NCI-H1417 (cell line): Measurements from ENCODE around the gene RNF144B.
A peak's percentile ranks its signal among the peaks of the same experiment; 100 is the strongest.

Experiments used
- DNase-seq, 3 experiments: peaks; one replicate each; lab custom pipeline; 2025; lab: John Stamatoyannopoulos, UW

RNF144B gene

DNA sequence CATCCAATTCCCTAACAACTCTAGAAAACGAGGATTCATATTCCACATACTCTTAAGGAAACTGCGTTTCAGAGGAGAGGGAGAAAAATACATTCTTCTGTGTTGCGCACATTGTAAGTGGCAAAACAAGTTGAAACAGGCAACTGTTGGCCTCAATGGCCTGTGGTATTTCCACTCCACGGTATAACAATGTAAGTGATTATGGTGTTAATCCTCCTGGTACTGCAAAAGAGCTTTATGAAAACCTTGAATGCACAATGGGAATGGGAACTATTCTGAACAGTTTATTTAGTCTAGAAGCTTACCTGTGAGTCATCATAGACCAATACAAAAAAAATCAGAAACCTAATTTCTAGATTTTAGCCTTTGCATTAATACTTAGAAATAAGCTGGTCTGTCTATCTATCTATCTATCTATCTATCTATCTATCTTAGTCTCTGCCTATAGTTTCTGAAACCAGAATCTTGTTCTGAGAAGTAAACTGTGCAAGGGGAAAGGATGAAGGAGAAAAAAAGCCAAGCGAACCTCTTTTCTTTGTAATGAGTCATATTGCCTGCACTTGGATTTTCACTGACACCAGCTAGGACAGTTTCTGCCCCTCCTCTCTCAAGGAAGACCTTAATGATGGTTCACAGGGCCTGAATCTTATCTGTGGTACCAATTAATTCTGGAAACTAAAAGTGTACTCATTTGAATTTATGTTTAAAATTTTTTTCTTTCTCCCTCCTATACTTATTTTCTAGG, 101.5 kb downstream of the RNF144B start:
- DNase-seq, result no peak

DNA sequence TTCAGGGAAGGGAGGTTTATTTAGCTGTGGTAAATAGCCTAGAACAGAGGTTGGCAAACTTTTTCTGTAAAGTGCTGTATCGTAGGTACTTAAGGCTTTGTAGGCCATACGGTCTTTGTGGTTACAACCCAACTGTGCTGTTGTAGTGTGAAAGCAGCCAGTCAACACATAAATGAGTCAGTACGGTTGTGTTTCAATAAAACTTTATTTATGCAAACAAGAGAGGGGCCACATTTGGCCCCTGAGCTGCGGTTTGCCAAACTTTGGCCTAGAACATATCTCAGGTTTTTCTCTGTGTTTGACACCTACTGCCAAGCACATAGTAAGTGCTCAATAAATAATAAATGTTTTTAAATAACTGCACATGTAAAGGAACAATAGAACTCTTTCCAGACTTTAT, 102.2 kb downstream of the RNF144B start:
- DNase-seq, result no peak

DNA sequence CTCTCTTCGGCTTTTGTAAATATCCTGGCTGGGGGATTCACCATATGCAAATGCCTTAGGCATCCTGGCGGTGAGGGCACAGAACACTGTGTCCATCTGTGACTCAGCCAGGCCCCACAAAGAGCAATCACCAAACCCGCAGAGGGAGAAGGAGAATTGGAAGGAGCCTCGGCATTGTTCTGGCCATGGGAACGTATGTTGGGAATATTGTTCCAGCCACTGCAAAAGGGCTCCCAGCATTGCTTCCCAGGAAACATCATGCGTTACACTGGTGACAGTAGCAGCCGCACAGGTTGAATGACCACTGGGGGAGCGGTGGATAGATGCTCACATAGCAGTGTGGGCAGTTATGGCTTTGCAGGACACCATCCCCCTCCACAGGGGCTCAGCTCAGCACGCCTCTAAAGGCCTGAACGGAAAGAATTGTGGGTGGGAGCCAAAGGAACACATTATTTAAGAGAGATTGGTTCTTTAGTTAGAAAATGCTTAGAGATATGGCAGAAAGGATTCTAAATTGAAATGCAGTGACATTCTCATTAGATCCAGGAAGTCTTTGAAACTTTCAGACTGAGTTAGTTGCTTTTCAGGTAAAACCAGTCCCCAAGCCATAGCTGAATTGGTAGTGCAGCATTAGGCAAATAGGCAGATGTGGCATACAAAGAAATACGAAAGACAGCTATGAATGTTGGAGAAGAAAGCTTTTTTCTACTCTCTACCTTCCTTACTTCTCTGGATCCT, 104.3 kb downstream of the RNF144B start:
- no peak for DNase-seq

DNA sequence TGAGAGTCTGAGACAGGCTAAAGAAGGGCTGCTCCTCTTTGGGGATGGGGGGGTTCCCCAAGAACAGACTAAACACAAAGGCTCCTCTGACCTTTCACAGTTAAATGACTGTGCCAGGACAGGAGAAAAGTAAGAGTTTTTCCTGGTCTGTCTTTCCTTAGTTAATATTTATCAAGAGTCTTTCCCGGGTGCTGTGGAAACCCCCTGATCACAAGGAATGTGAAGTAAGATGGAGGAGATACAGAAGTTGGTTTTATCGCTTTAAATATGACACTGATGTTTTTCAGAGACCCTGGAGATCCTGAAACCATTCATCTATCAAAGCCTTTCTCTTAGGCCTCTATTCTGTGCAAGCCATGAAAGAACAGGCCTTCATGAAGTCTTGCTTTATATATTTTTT, 105.8 kb downstream of the RNF144B start:
- no peak for DNase-seq

DNA sequence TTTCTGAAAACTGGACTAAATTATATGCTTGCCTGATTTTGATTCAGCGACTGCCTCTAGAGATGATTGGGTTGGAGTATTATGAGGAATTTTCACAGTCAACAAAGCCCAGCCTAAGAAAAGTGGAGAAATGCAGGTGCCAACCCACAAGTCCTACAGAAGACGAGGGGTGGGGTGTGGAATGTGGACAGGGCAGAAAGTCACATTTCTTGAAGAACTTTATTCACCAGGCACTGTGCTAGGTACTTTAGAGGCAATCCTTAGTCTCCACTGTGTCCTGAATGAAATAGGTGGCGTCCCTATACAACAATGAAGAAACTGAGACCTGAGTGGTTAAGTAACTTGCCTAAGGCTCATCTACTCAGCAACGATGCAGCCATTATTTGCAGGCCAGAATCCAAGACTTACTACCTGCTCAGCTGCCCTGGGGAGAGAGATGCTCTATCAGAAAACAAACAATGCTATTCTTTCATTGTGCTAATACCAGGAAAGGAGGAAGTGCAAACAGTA, 106.3 kb downstream of the RNF144B start:
- DNase-seq, result no peak

DNA sequence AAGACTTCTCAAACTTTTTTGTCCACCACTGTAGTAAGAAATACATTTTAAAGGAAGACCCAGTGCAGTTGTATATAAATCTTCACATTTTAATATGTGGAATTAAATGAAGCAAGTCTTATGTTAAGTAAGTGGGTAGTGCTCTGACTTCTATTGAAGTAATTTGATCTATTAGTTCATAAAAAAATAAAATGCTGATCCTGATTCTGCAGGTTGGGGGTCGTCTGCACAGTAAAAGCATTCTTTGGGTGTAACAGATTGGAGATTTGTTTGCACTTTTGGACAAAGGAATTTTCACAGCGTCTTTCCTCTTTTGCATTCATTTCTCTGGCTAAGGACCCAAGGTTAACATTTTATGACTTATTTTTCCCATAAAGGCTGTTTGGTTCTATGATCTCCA, 106.8 kb downstream of the RNF144B start:
- no peak for DNase-seq

DNA sequence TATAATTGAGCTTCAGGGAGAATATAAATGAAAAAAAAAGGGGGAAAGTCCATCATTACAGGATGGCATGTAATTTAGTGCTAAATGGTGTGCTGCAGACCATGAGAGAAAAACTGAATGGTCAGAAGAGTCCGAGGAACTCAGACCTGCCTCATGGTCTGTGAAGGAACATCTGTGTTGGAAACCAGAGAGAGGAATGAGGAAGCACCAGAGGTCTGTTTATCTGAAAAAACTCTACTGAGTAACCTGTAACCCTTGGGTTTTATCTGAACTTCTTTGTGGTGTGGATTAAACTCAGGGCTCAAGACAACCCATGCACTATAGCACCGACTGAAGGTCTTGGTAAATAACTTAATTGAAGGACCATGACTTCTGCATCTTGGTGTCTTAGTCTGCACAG, 108.1 kb downstream of the RNF144B start:
- no peak for DNase-seq

DNA sequence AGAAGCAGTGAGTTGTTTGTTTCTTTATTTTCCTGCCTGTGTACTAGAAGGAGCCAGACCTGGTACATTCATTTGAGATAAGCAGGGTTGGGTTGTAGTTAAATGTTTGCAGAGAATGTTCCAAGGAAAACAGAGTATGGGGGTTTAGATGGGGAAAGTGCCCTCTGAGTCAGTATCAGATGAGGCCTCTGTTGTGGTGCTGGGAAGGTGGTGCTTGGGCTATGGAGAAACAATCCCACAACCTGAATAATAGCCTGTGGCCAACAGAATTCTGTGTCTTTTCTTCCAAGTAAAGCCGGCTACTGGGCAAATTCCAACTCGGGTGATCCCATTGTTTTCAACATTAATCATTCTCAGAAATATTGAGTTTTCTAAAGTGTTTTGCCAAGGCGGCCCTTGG, 109.3 kb downstream of the RNF144B start:
- DNase-seq, result no peak

DNA sequence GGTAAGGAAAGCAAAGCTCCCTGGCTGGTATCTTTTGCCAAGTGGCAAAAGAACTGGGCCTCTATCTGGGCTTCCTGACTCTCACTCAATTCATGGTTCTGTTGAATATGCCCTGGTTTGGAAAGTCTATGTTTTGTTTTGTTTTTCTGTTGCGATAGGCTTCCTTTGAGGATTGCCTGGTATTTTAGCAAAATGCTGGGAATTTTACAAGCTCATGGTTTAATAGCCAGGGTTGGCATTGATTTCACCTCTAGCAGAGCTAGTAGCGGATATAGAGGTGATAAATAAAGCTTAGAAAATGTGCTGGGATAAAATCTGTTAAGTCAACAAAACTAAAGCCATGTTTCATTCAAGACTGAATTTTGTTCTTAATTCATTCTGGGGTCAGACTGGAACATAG, 109.9 kb downstream of the RNF144B start:
- no peak for DNase-seq

DNA sequence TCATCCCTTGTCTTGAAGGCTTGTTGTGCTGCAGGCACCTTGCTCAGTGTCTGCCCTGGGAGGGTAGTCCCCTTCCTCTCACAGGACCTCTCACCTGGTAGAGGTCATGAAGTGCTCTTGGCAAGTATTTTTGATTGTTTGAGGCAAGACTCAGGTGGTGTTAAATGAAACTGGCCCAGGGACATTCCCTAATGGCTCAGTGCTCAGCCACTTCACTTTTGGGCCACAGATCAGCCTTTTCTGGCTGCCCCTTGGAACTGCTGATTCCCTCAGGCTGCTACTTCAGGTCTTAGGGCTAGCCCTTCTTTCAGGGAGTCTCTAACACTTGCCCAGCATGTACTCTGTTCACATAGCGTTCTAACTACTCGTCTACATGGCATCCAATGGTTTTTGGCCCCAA, 111.3 kb downstream of the RNF144B start:
- no peak for DNase-seq

DNA sequence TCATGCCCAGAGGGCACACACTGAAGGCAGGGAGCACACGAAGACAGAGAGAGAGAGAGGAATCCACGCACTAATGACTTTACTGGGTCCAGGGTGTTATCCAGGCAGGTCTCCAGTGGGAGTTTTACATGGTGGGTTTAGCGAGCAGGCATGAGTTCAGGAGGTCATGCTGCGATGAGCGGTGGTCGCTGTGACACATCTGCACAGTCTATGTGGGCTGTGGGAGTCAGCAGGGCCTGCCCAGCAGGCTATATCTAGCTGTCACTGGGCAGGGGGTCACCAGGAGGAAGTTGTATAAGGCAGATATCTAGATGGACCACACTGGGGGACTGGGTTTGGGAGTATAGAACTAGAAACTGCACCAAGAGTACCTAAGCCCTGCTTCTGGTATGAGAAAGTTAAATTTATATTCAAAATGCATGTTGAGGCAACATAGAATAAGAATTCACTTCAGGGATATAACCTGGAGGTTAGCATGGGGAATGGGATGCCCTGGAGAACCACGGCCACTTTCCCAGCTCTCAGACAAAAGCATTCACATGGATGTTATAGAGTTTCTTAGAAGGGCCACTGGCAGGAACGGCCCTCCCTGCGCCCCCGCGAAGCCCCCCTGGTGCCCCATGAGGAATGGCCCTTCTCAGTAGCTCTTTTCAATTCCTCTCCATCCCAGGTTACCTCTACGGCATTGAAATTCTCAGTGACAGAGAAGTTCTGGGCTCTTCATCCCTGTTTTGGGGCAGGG, 113.9 kb downstream of the RNF144B start:
- DNase-seq, result no peak

DNA sequence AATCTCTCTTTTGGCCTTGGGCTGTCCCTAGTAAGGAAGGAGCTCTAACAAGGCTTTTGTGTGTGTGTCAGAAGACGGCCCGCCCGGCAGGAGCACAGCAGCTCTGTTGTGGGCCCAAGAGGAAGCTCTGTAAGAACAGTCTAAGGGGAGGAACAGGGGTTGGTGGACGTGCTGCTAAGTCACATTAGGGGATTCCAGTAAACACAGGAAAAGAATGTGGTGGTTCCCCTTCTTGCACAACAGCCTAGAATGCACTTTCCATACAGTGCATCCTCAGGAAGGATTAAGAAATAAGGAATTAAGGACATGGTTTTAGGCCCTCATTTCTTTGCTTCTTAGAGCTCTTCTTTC, 114.5 kb downstream of the RNF144B start:
- DNase-seq, result no peak

DNA sequence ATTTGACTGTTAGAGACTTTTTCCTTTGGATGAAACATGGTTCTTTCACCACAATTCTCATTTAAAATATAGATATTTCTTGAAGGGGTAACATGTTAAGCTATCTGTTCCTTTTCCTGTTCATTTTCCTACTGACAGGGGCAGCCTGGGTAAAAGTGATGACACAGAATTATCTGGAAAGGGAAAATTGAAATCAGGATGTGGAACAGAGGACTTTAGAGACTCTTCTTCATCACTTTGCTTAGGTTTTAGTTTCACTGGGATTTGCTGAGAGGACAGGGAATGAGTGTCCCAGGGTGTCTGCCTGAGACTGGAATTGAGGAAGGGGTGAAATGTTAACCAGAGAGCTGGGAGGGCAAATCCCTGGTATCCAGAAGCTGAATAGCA, 116.0 kb downstream of the RNF144B start:
- DNase-seq, result no peak

DNA sequence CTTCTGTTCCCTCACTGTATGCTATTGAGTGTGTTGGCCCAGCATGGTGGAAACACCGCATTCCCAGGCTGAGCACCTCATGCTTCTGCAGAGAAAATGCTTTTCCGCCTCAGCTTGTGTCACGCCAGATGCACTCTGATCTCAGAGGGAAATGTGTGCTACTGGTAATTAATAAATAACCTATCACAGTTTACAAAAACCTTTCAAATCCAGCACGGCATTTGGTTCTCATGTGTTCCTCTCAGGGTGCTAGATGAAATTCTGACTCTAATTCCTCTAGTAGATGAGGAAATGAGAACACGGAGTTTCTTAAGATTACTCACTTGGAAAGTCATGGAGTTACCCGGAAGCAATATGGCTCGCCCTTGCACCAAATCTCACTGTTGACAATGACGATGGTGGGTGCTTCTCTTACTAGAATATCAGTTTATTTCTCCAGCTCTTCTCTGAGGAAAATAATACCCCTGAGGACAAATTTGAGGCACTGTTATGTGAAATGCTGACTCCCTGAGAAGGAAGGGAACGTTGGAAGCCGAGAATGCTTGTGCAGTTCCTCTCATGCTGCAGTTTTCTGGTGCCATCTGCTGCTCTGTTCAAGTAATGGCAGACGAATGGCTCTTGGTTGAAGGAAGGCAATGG, 116.6 kb downstream of the RNF144B start:
- peak; percentile 43 to 83 (median 53) for DNase-seq

DNA sequence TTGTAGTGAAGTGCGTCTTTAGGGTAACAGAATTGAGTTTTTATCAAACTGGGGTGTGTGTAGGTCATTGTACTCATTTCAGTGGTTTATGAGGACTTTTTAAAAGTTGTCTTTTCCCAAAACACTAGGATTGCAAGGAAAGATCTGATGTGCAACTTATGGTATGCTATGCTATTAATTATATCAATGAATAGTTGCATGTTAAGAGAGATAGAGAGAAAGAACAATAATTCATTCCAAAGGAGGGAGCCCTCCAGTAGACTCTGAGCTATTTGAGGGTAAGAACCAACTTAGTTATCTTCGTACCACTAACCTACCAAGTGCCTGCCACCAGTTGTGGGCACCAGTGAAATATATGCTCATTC, 117.1 kb downstream of the RNF144B start:
- DNase-seq, result no peak

DNA sequence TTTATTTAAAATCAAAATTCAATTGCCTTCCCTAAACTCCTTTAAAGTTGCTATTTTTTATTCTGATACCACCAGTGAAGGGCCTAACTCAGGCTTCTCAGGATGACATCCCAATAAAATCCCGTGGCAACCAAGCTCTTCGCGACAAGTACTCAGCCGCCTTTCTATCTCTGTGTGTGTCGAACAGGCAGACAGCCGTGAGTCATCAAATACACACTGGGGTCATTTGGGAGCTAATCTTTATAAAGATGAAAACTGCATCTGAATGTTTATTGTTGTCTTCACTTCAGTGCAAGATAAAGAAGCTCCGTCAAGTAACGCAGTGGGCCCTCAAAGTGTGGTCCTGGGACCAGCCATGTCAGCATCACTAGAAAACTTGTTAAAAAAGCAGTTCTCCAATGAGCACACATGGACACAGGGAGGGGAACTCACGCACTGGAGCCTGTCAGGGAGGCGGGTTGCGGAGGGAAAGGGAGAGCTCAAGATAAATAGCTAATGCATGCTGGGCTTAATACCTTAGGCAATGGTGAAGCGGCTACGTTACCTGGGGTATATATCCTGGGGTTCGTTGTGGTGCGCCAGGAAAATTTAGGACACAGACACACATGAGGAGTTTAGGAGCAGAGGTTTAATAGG, 119.3 kb downstream of the RNF144B start:
- peak in 2 of 3 experiments; percentile 83 to 89 for DNase-seq

DNA sequence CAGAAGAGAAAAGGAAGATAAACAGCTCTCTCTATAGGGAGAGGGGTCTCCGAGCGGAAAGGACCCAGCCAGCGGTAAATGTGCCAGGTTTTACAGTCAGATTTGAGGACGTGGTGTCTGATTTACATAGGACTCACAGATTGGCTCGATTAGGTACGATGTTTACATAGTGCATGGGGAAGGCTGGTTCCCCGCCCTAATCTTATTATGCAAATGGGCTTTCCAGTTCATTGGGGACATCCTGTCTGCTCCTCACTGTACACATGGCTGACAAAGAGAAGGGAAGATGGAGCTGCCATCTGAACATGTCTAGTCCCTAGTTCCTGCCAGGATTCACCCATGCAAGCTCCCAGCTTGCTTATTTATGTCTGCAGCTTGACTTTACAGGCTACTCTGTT, 119.9 kb downstream of the RNF144B start:
- peak in 2 of 3 experiments; percentile 83 to 90 for DNase-seq

DNA sequence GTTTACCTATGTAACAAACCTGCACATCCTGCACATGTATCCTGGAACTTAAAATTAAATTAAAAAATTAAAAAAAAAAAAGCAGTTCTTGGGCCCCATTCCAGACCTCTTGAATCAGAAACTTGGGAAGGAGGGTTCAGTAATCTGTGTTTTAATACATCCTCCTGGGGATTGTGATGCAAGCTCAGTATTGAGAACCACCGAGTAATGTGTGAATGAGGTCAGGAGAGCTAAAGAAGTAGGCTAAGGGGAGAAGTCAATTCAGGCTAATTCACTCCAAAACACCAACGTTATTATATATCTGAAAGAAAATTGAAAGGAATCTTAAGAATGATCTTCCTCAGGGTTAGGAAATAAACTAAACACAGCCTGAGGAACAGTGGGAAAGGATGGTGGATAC, 120.4 kb downstream of the RNF144B start:
- peak in 1 of 3 experiments; percentile 38 for DNase-seq

DNA sequence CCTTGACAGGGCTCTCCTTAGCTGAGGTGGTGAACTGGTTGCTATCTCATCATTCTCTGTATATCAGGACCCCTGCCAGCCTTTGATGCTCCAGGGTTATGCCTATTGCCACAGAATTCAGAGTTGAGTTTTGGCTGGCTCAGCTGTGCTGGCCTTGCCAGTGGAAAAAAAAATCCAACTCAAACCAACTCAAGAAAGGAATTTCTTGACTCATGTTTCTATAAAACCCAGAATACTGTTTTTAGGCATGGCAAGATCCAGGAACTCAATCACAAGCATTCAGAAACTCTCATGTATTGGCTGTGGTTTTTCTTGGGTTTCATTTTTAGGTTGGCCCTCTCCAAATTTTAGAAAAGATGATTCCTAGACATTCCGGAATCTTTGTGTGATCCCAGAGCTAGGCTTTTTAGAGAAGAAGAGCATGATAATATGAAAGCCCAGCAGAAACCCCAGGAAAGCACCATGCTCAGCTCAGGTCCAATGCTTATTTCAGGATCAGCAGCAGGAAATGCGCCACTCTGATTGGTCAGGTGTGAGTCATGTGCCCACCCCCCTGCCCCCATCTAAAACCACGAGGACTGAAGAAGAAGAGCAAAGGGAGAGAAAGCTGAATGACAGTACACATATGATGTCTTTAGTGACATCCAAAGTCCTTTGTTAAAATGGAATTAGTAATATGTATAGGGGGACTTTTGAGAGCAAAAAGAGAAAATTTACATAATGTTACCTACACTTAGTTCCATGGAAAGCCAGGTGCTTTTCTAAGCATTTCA, 122.9 kb downstream of the RNF144B start:
- no peak for DNase-seq

DNA sequence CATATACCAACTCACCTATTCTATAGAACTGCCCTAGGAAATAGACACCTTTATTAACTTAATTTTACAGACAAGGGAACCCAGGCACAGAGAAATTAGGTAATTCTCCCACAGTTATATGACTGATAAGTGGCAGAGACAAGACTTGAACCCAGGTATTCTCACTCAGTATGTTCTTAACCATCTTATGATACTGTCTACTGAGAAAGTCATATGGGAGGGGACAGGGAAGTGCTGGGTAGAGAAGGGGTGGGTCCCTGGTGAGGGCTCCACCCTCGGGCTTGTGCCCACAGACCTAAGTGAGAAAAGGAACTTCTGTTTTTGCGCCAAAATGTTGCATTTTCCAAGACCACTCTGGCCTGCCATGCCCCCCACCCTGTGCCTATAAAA, 123.5 kb downstream of the RNF144B start:
- no peak for DNase-seq

DNA sequence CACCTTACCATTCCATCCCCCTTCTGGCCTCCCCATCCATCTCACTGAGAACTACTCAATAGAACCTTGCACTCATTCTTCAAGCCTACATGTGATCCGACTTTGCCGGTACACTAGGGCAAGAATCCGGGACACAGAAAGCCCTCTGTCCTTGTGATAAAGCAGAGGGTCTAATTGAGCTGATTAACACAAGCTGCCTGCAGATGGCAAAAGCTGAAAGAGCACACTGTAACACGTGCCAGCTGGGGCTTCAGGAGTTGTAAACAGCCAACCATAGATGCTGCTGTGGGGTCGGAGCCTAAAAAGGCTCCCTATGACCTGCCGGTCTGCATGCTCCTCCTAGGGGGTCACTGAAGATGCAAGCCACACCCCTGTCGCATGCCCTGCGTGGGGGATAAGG, 124.1 kb downstream of the RNF144B start:
- DNase-seq, result no peak
